ENCODE results near the gene FRY. TPM values are rescaled to one million over a fixed set of nuclear protein-coding genes. Genes with fewer than 3 reads are reported as not detected.

Gene FRY
- polyA plus RNA-seq, 2 donors = 2.4 to 4.3 TPM

DNA sequence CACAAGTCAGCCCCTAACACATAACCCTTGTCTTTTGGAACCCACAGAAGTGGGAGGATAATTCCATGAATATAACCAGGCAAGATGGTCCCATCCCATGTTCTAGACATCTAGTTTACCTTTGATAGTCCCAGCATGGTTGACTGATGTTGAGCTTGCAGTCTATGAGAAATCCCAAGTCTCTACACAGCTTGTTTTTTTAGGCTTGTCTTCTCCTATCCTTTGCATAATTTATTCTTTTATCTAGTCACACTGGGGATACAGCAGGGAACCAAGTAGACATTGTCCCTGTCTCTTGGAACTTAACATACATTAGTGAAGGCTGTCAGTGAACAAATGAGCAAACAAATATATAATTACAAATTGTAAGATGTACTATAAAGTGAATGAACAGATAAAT lies 19.6 kb upstream of the FRY start:
- H3K36me3 ChIP-seq (ENCODE audit: control insufficient read depth in 2 of 2, insufficient read depth in 2 of 2, low read length in 1 of 2) = no peaks in the 10 kb centered on the region
- H3K4me1 ChIP-seq (ENCODE audit: control insufficient read depth in 2 of 2, insufficient read depth in 2 of 2, low read length in 1 of 2) = no peaks in the 10 kb centered on the region
- H3K27me3 ChIP-seq (ENCODE audit: control insufficient read depth in 1 of 2, insufficient read depth in 2 of 2, low read length in 2 of 2) = no peaks in the 10 kb centered on the region
- H3K27ac ChIP-seq (ENCODE audit: low read depth in 2 of 2, low read length in 1 of 2) = no peak overlapping the region
- no peak overlapping the region for H3K4me3 ChIP-seq (ENCODE audit: low read depth in 1 of 2, low read length in 2 of 2)
- no peaks in the 10 kb centered on the region for H3K9me3 ChIP-seq (ENCODE audit: control insufficient read depth in 2 of 2, insufficient read depth in 1 of 2, low read depth in 1 of 2, low read length in 1 of 2)

DNA sequence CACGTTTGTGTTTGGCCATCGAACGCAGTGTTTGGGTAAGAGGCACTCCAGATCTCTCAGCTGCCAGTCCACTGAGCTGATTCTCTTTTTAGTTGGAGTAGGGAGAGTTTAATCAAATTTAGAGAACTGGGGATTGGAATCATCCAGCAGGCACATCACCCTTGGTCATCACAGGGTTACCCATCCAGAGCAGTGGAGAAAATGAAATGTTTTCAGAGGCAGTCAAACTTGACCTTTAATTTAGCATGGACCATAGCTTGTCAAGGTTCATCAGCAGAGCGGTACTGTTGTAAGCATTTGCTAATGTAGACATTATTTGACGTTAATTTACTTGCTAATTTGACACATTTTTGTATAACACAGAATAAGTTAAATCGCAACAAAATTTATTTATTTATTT lies 18.4 kb upstream of the FRY start:
- H3K27me3 ChIP-seq (ENCODE audit: control insufficient read depth in 1 of 2, insufficient read depth in 2 of 2, low read length in 2 of 2) = no peaks in the 10 kb centered on the region
- H3K4me1 ChIP-seq (ENCODE audit: control insufficient read depth in 2 of 2, insufficient read depth in 2 of 2, low read length in 1 of 2) = no peaks in the 10 kb centered on the region
- no peaks in the 10 kb centered on the region for H3K36me3 ChIP-seq (ENCODE audit: control insufficient read depth in 2 of 2, insufficient read depth in 2 of 2, low read length in 1 of 2)
- no peak overlapping the region for H3K4me3 ChIP-seq (ENCODE audit: low read depth in 1 of 2, low read length in 2 of 2)
- H3K9me3 ChIP-seq (ENCODE audit: control insufficient read depth in 2 of 2, insufficient read depth in 1 of 2, low read depth in 1 of 2, low read length in 1 of 2) = no peaks in the 10 kb centered on the region
- WGBS, 2 donors = 92 to 94% methylated on average over 6 of the region's 6 CpGs
- H3K27ac ChIP-seq (ENCODE audit: low read depth in 2 of 2, low read length in 1 of 2) = no peak overlapping the region

DNA sequence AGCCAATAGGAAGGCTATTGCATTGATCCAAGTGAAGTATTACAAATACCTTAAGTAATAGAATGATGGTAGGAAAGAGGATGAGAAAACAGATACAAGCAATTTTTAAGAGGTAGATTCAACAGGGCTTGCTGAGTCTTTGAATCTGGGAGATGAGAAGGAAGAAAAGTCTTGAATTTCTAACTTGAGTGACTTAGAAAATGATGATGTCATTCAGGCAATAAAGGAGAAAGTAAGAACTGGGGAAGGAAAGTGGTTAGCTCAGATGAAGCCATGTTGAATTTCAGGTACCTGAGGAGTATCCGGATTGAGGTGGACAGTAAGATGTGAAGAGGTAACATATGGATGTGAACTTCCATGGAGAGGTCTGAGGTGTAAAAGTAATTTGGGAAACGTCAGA lies 15.5 kb upstream of the FRY start:
- WGBS, 2 donors = 83 to 84% methylated on average over 2 of the region's 2 CpGs
- no peaks in the 10 kb centered on the region for H3K27me3 ChIP-seq (ENCODE audit: control insufficient read depth in 1 of 2, insufficient read depth in 2 of 2, low read length in 2 of 2)
- H3K36me3 ChIP-seq (ENCODE audit: control insufficient read depth in 2 of 2, insufficient read depth in 2 of 2, low read length in 1 of 2) = no peaks in the 10 kb centered on the region
- no peaks in the 10 kb centered on the region for H3K9me3 ChIP-seq (ENCODE audit: control insufficient read depth in 2 of 2, insufficient read depth in 1 of 2, low read depth in 1 of 2, low read length in 1 of 2)
- H3K4me3 ChIP-seq (ENCODE audit: low read depth in 1 of 2, low read length in 2 of 2) = no peak overlapping the region
- no peaks in the 10 kb centered on the region for H3K4me1 ChIP-seq (ENCODE audit: control insufficient read depth in 2 of 2, insufficient read depth in 2 of 2, low read length in 1 of 2)
- no peak overlapping the region for H3K27ac ChIP-seq (ENCODE audit: low read depth in 2 of 2, low read length in 1 of 2)

DNA sequence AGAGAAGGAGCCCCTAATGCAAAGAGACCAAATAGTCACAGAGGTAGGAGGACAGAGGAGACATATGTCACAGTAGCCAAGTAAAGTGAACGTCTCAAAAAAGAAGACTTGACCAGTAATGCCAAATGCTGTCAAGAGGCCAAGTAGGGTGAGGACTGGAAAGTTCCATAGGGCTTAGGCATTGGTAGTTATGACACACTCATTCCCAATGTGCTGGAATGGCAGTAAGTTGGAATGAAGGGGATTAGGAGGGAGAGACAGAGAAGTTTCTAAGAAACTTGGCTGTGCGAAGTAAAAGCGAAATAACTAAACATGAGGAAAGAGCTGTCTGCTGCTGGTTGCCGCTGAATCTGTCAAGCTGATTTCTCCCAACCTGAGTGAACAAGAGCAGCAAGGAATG lies 14.9 kb upstream of the FRY start:
- Histone ChIP-seq H3K36me3 (ENCODE audit: control insufficient read depth in 2 of 2, insufficient read depth in 2 of 2, low read length in 1 of 2) (no peaks in the 10 kb centered on the region), H3K9me3 (ENCODE audit: control insufficient read depth in 2 of 2, insufficient read depth in 1 of 2, low read depth in 1 of 2, low read length in 1 of 2) (no peaks in the 10 kb centered on the region), H3K4me3 (ENCODE audit: low read depth in 1 of 2, low read length in 2 of 2) (no peak overlapping the region), H3K4me1 (ENCODE audit: control insufficient read depth in 2 of 2, insufficient read depth in 2 of 2, low read length in 1 of 2) (no peaks in the 10 kb centered on the region), H3K27ac (ENCODE audit: low read depth in 2 of 2, low read length in 1 of 2) (no peak overlapping the region), H3K27me3 (ENCODE audit: control insufficient read depth in 1 of 2, insufficient read depth in 2 of 2, low read length in 2 of 2) (no peaks in the 10 kb centered on the region)
- WGBS, 2 donors = 81 to 84% methylated on average over 4 of the region's 4 CpGs

DNA sequence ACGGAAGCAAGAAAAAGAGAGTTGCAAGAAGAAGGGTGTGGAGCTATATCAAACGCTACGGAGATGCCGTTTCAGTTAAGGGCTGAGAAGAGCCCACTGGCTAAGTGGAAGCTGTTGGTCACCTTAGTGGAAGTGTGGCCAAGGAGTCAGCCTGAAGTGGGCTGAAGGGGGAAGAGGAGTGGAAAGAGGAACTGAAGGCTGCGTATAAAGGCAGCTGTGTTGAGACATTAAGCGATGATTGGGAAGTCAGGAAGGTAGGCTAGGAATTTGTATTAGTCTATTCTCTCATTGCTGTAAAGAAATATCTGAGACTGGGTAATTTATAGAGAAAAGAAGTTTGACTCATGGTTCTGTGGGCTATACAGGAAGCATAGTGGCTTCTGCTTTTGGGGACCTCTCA lies 14.1 kb upstream of the FRY start:
- Histone ChIP-seq H3K9me3 (ENCODE audit: control insufficient read depth in 2 of 2, insufficient read depth in 1 of 2, low read depth in 1 of 2, low read length in 1 of 2) (no peaks in the 10 kb centered on the region), H3K27ac (ENCODE audit: low read depth in 2 of 2, low read length in 1 of 2) (no peak overlapping the region), H3K27me3 (ENCODE audit: control insufficient read depth in 1 of 2, insufficient read depth in 2 of 2, low read length in 2 of 2) (no peaks in the 10 kb centered on the region), H3K36me3 (ENCODE audit: control insufficient read depth in 2 of 2, insufficient read depth in 2 of 2, low read length in 1 of 2) (no peaks in the 10 kb centered on the region), H3K4me1 (ENCODE audit: control insufficient read depth in 2 of 2, insufficient read depth in 2 of 2, low read length in 1 of 2) (no peaks in the 10 kb centered on the region), H3K4me3 (ENCODE audit: low read depth in 1 of 2, low read length in 2 of 2) (no peak overlapping the region)
- 88 to 94% methylated on average over 6 of the region's 6 CpGs for WGBS, 2 donors

DNA sequence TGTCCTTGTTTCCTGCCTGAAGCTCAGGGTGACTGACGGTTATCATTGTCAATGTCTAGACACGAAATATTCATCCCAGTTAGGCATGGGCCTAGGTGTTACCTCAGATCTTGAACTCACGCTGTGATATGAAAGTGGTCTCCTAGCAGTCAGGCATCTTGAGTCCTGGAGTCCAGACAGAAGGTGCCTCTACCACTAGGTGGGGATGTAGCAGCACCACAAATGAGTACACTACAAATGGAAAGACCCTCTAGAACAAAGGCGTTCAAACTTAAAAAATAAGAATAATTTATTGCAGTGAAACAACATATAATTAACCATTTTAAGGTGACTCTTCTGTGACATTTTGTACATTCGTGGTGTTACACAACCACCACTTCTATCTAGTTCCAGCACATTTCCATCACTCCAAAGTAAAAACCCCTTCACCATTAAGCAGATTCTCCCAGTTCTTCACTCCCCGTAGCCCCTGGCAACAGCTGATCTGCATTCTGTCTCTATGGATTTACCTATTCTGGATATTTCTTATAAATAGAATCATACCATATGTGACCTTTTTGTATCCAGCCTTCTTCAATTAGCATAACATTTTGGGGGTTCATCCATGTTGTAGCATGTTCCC lies 11.9 kb upstream of the FRY start:
- WGBS, 2 donors = 55 to 56% methylated on average over 6 of the region's 6 CpGs
- Histone ChIP-seq H3K4me1 (ENCODE audit: control insufficient read depth in 2 of 2, insufficient read depth in 2 of 2, low read length in 1 of 2) (no peaks in the 10 kb centered on the region), H3K36me3 (ENCODE audit: control insufficient read depth in 2 of 2, insufficient read depth in 2 of 2, low read length in 1 of 2) (no peaks in the 10 kb centered on the region), H3K9me3 (ENCODE audit: control insufficient read depth in 2 of 2, insufficient read depth in 1 of 2, low read depth in 1 of 2, low read length in 1 of 2) (no peaks in the 10 kb centered on the region), H3K27ac (ENCODE audit: low read depth in 2 of 2, low read length in 1 of 2) (no peak overlapping the region), H3K4me3 (ENCODE audit: low read depth in 1 of 2, low read length in 2 of 2) (no peak overlapping the region), H3K27me3 (ENCODE audit: control insufficient read depth in 1 of 2, insufficient read depth in 2 of 2, low read length in 2 of 2) (no peaks in the 10 kb centered on the region)

DNA sequence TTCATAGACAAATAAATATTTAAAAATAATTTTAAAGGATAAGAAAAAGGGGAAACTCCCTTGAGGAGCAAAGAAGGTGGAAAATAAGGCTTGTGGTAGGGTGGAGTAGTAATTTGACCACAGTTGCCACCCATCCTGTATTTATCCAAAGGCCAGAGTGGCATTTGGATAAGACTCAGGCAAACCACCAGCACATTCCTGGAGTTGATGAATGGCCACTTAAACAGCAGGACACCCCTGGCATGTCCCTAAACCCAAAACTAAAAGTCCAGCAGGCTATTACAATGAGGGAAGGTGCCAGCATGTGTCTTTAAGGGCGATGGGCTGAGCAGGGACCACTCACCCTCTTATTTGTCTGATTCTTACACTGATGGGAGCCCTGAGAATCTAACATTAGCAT lies 9.8 kb upstream of the FRY start:
- no peak overlapping the region for H3K27ac ChIP-seq (ENCODE audit: low read depth in 2 of 2, low read length in 1 of 2)
- no peaks in the 10 kb centered on the region for H3K27me3 ChIP-seq (ENCODE audit: control insufficient read depth in 1 of 2, insufficient read depth in 2 of 2, low read length in 2 of 2)
- WGBS, 2 donors = 80 to 81% methylated on average over 1 of the region's 1 CpG

DNA sequence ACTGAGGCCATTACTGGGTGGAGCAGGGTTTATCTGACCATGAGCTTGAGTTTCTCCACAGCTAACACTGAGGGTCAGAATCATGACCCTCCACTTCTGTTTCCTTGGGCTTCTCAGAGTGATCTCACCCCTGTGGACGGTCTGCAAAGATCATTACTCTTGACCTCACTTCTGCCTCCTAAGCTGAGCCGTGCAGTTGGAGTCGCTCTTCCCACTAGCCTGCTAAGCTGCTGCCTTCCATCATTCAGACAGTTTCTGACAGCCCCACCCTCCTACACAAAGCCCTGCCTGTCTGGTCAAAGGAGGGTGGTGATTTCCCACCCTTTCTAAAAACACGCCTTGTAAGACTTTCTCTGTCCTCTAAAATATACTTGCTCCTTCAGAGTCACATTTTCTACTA lies 9.3 kb upstream of the FRY start:
- Histone ChIP-seq H3K27me3 (ENCODE audit: control insufficient read depth in 1 of 2, insufficient read depth in 2 of 2, low read length in 2 of 2) (no peaks in the 10 kb centered on the region), H3K4me1 (ENCODE audit: control insufficient read depth in 2 of 2, insufficient read depth in 2 of 2, low read length in 1 of 2) (no peaks in the 10 kb centered on the region), H3K27ac (ENCODE audit: low read depth in 2 of 2, low read length in 1 of 2) (no peak overlapping the region), H3K4me3 (ENCODE audit: low read depth in 1 of 2, low read length in 2 of 2) (no peak overlapping the region), H3K9me3 (ENCODE audit: control insufficient read depth in 2 of 2, insufficient read depth in 1 of 2, low read depth in 1 of 2, low read length in 1 of 2) (no peaks in the 10 kb centered on the region), H3K36me3 (ENCODE audit: control insufficient read depth in 2 of 2, insufficient read depth in 2 of 2, low read length in 1 of 2) (no peaks in the 10 kb centered on the region)
- WGBS, 2 donors = 38 to 48% methylated on average over 4 of the region's 4 CpGs

More for the DNA sequence above, 9.8 kb upstream of the FRY start:
- Histone ChIP-seq H3K9me3 (ENCODE audit: control insufficient read depth in 2 of 2, insufficient read depth in 1 of 2, low read depth in 1 of 2, low read length in 1 of 2) (no peaks in the 10 kb centered on the region), H3K36me3 (ENCODE audit: control insufficient read depth in 2 of 2, insufficient read depth in 2 of 2, low read length in 1 of 2) (no peaks in the 10 kb centered on the region), H3K4me3 (ENCODE audit: low read depth in 1 of 2, low read length in 2 of 2) (no peak overlapping the region), H3K4me1 (ENCODE audit: control insufficient read depth in 2 of 2, insufficient read depth in 2 of 2, low read length in 1 of 2) (no peaks in the 10 kb centered on the region)

DNA sequence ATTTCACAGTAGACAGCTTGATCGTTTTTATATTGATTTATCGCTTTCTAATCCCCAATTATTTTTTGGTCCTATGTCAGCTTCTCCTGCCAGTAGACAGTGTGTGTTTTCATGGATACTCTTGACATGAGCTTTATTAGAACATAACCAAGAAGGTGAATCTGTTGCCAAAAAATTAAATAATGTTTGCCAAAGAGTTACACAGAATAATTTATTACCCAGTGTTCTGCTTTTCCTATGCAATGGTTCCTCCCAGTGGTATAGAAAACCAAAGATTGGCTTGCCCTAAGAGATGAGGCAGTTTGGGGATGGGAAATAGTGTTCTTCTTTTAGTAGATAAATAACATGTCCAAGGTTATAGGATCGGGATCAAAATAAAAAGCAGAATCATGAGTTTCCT lies 8.5 kb upstream of the FRY start:
- H3K27ac ChIP-seq (ENCODE audit: low read depth in 2 of 2, low read length in 1 of 2) = no peak overlapping the region
- H3K4me3 ChIP-seq (ENCODE audit: low read depth in 1 of 2, low read length in 2 of 2) = no peak overlapping the region
- no peaks in the 10 kb centered on the region for H3K27me3 ChIP-seq (ENCODE audit: control insufficient read depth in 1 of 2, insufficient read depth in 2 of 2, low read length in 2 of 2)
- H3K36me3 ChIP-seq (ENCODE audit: control insufficient read depth in 2 of 2, insufficient read depth in 2 of 2, low read length in 1 of 2) = no peaks in the 10 kb centered on the region
- 53 to 67% methylated on average over 3 of the region's 3 CpGs for WGBS, 2 donors
- H3K4me1 ChIP-seq (ENCODE audit: control insufficient read depth in 2 of 2, insufficient read depth in 2 of 2, low read length in 1 of 2) = no peaks in the 10 kb centered on the region
- no peaks in the 10 kb centered on the region for H3K9me3 ChIP-seq (ENCODE audit: control insufficient read depth in 2 of 2, insufficient read depth in 1 of 2, low read depth in 1 of 2, low read length in 1 of 2)

DNA sequence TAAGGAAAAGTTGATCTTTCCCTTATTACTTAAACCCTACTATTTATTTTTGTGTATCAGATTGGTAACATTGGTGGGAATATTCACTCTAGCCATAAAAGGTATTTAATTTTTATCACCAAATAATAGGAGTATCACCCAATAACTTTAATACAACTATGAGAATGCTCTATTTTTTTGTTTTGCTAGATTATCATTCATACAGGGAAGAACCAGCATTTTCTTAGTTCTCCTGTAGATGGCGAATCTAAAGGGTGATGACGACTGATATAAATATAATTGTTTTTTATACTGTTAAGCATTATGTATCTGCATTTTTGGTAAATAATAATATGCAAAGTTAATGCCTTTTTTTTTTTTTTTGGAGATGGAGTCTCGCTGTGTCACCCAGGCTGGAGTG lies 7.9 kb upstream of the FRY start:
- no peaks in the 10 kb centered on the region for H3K4me1 ChIP-seq (ENCODE audit: control insufficient read depth in 2 of 2, insufficient read depth in 2 of 2, low read length in 1 of 2)
- H3K36me3 ChIP-seq (ENCODE audit: control insufficient read depth in 2 of 2, insufficient read depth in 2 of 2, low read length in 1 of 2) = no peaks in the 10 kb centered on the region
- H3K4me3 ChIP-seq (ENCODE audit: low read depth in 1 of 2, low read length in 2 of 2) = no peak overlapping the region
- no peak overlapping the region for H3K27ac ChIP-seq (ENCODE audit: low read depth in 2 of 2, low read length in 1 of 2)
- 87 to 90% methylated on average over 3 of the region's 3 CpGs for WGBS, 2 donors
- H3K9me3 ChIP-seq (ENCODE audit: control insufficient read depth in 2 of 2, insufficient read depth in 1 of 2, low read depth in 1 of 2, low read length in 1 of 2) = no peaks in the 10 kb centered on the region
- H3K27me3 ChIP-seq (ENCODE audit: control insufficient read depth in 1 of 2, insufficient read depth in 2 of 2, low read length in 2 of 2) = no peaks in the 10 kb centered on the region
